Measurements from ENCODE around the gene ZSCAN32. TPM values are rescaled to one million over a fixed set of nuclear protein-coding genes. Genes with fewer than 3 reads are reported as not detected.

Gene ZSCAN32
- total and polyA plus RNA-seq, 2 donors from 2014 or later, result 9.8 to 16.3 TPM

Other genes starting within 250 kb of the ZSCAN32 start
- gene OR1F1, start 212.8 kb downstream of the ZSCAN32 start, total RNA-seq, result not detected
- not detected for gene OR1F1, start 212.8 kb downstream of the ZSCAN32 start, polyA plus RNA-seq (ENCODE audit: insufficient read depth, low read depth, low replicate concordance)
- 9.6 TPM for gene ZNF200, start 165.8 kb downstream of the ZSCAN32 start, total RNA-seq
- gene ZNF200, start 165.8 kb downstream of the ZSCAN32 start, polyA plus RNA-seq (ENCODE audit: insufficient read depth, low read depth, low replicate concordance), result 3.3 TPM
- 4.1 TPM for gene MEFV, start 144.4 kb downstream of the ZSCAN32 start, total RNA-seq
- not detected for gene MEFV, start 144.4 kb downstream of the ZSCAN32 start, polyA plus RNA-seq (ENCODE audit: insufficient read depth, low read depth, low replicate concordance)
- 29.7 TPM for gene ZNF263, start 117.5 kb downstream of the ZSCAN32 start, total RNA-seq
- 14.6 TPM for gene ZNF263, start 117.5 kb downstream of the ZSCAN32 start, polyA plus RNA-seq (ENCODE audit: insufficient read depth, low read depth, low replicate concordance)
- gene TIGD7, start 95.6 kb downstream of the ZSCAN32 start, total RNA-seq, result 7.5 TPM
- 4.2 TPM for gene TIGD7, start 95.6 kb downstream of the ZSCAN32 start, polyA plus RNA-seq (ENCODE audit: insufficient read depth, low read depth, low replicate concordance)
- 41.3 TPM for gene ZNF75A, start 95.5 kb downstream of the ZSCAN32 start, total RNA-seq
- gene ZNF75A, start 95.5 kb downstream of the ZSCAN32 start, polyA plus RNA-seq (ENCODE audit: insufficient read depth, low read depth, low replicate concordance), result 14.3 TPM
- not detected for gene OR2C1, start 45.1 kb downstream of the ZSCAN32 start, total RNA-seq
- gene OR2C1, start 45.1 kb downstream of the ZSCAN32 start, polyA plus RNA-seq (ENCODE audit: insufficient read depth, low read depth, low replicate concordance), result not detected
- 12.4 TPM for gene ZNF174, start 211 bp upstream of the ZSCAN32 start, total RNA-seq
- 10.9 TPM for gene ZNF174, start 211 bp upstream of the ZSCAN32 start, polyA plus RNA-seq (ENCODE audit: insufficient read depth, low read depth, low replicate concordance)
- 3.4 TPM for gene ZNF597, start 42.5 kb upstream of the ZSCAN32 start, total RNA-seq
- gene ZNF597, start 42.5 kb upstream of the ZSCAN32 start, polyA plus RNA-seq (ENCODE audit: insufficient read depth, low read depth, low replicate concordance), result 0.99 TPM
- gene NAA60, start 42.7 kb upstream of the ZSCAN32 start, total RNA-seq, result 51.6 TPM
- gene NAA60, start 42.7 kb upstream of the ZSCAN32 start, polyA plus RNA-seq (ENCODE audit: insufficient read depth, low read depth, low replicate concordance), result 66.6 TPM
- not detected for gene C16orf90, start 94.5 kb upstream of the ZSCAN32 start, total RNA-seq
- gene C16orf90, start 94.5 kb upstream of the ZSCAN32 start, polyA plus RNA-seq (ENCODE audit: insufficient read depth, low read depth, low replicate concordance), result not detected
- gene CLUAP1, start 100.0 kb upstream of the ZSCAN32 start, total RNA-seq, result 44.8 TPM
- gene CLUAP1, start 100.0 kb upstream of the ZSCAN32 start, polyA plus RNA-seq (ENCODE audit: insufficient read depth, low read depth, low replicate concordance), result 39.3 TPM
- gene NLRC3, start 176.4 kb upstream of the ZSCAN32 start, total RNA-seq, result 5.3 TPM
- gene NLRC3, start 176.4 kb upstream of the ZSCAN32 start, polyA plus RNA-seq (ENCODE audit: insufficient read depth, low read depth, low replicate concordance), result 0.52 TPM
- gene SLX4, start 210.6 kb upstream of the ZSCAN32 start, total RNA-seq, result 4.8 TPM
- gene SLX4, start 210.6 kb upstream of the ZSCAN32 start, polyA plus RNA-seq (ENCODE audit: insufficient read depth, low read depth, low replicate concordance), result 1.0 TPM

Measured in kidney (tissue), 2 donors.